T-cell (primary cell): ENCODE measurements around the gene RERE. TPM values are rescaled to one million over a fixed set of nuclear protein-coding genes. Genes with fewer than 3 reads are reported as not detected.

ENCODE experiments used
- ATAC-seq, 4 experiments: fragments of 200-7000 bp in 3 of 4; fragments of 150-1000 bp in 1 of 4; cut with Tn5 transposase; replicated peaks in 1 of 4; 1 replicate in 3 of 4; 2 replicates in 1 of 4; pipeline ENCODE4 v1.10.0; 2021; ENCODE audit warnings: moderate library complexity in 3 of 4, mild to moderate bottlenecking in 2 of 4, moderate number of reproducible peaks in 1 of 4
- CTCF ChIA-PET, 2 donors: fragments of 300-600 bp; sonication (Branson Sonifier 250); formaldehyde crosslinking; loops; one replicate each; lab custom pipeline; 2022; ENCODE audit warnings: antibody characterized with exemption in 2 of 2; lab: Charles Lee
- POLR2A ChIA-PET, 2 donors: fragments of 300-600 bp; sonication (Branson Sonifier 250); formaldehyde crosslinking; loops; one replicate each; lab custom pipeline; 2022; ENCODE audit warnings: antibody characterized with exemption in 2 of 2; lab: Charles Lee
- DNase-seq, 35 experiments: peaks; one replicate each; pipeline versions ENCODE4 v3.0.0 to v3.0.0-alpha.2; 2013 to 2023
- H3K27ac ChIP-seq: one replicate; pipeline ENCODE4 v1.5.1; 2013; ENCODE audit warnings: low read length
- H3K27me3 ChIP-seq, 2 experiments: replicated peaks in 1 of 2; 1 replicate in 1 of 2; 2 replicates in 1 of 2; pipeline versions ENCODE4 v1.6.1 to v1.7.0; 2013; ENCODE audit warnings: low read length in 1 of 2, mixed read lengths in 1 of 2; ENCODE audit not compliant: control insufficient read depth in 2 of 2, insufficient read depth in 2 of 2; ENCODE audit errors: extremely low read depth in 1 of 2
- H3K36me3 ChIP-seq, 2 donors: 1 replicate in 1 of 2; 2 replicates in 1 of 2; pipeline versions ENCODE4 v1.6.1 to v1.7.0; 2013; ENCODE audit warnings: low read length in 1 of 2; ENCODE audit not compliant: control insufficient read depth in 2 of 2, insufficient read depth in 1 of 2; ENCODE audit errors: extremely low read depth in 1 of 2
- H3K4me1 ChIP-seq, 2 experiments: 1 replicate in 1 of 2; 2 replicates in 1 of 2; pipeline versions ENCODE4 v1.6.1 to v1.7.0; 2013; ENCODE audit warnings: low read length in 2 of 2, mixed read lengths in 1 of 2; ENCODE audit not compliant: insufficient read depth in 2 of 2, control insufficient read depth in 1 of 2; ENCODE audit errors: extremely low read depth in 1 of 2
- H3K4me3 ChIP-seq, 2 donors: 1 replicate in 1 of 2; 2 replicates in 1 of 2; pipeline versions ENCODE4 v1.5.1 to v1.7.0; 2013; ENCODE audit warnings: mild to moderate bottlenecking in 2 of 2, low read length in 1 of 2, moderate library complexity in 1 of 2; ENCODE audit not compliant: control insufficient read depth in 1 of 2; ENCODE audit errors: extremely low read depth in 1 of 2
- H3K9me3 ChIP-seq: 2 replicates; pipeline ENCODE4 v1.7.0; 2013
- H3K27ac Mint-ChIP-seq, 2 donors: one replicate each; pipeline ENCODE4 v1.8.0; 2020 to 2021; ENCODE audit warnings: mild to moderate bottlenecking in 2 of 2, mixed read lengths in 2 of 2
- H3K27me3 Mint-ChIP-seq, 2 donors: one replicate each; pipeline ENCODE4 v1.8.0; 2021 to 2022; ENCODE audit warnings: mixed read lengths in 2 of 2
- H3K36me3 Mint-ChIP-seq: one replicate; pipeline ENCODE4 v1.8.0; 2021; ENCODE audit warnings: mixed read lengths
- H3K4me1 Mint-ChIP-seq, 3 donors: one replicate each; pipeline ENCODE4 v1.8.0; 2020 to 2022; ENCODE audit warnings: mixed read lengths in 3 of 3, mild to moderate bottlenecking in 1 of 3
- H3K4me3 Mint-ChIP-seq, 3 donors: one replicate each; pipeline ENCODE4 v1.8.0; 2020 to 2022; ENCODE audit warnings: mild to moderate bottlenecking in 3 of 3, mixed read lengths in 3 of 3, moderate library complexity in 3 of 3
- H3K9me3 Mint-ChIP-seq, 3 donors: one replicate each; pipeline ENCODE4 v1.8.0; 2020 to 2022; ENCODE audit warnings: mixed read lengths in 3 of 3
- WGBS: methylation state at CpG from one replicate; pipeline ENCODE4 v1.1.5; 2013; ENCODE audit warnings: missing lambda C conversion rate; ENCODE audit not compliant: insufficient coverage; 5-methylcytosine and 5-hydroxymethylcytosine counted together
- total RNA-seq, 35 experiments: library from RNA in 6 of 35; stranded (reverse) in 6 of 35; fragments of 120-200 nt in 1 of 35; gene quantifications; one replicate each; pipeline versions ENCODE4 v1.2.1 to v1.2.4 and lab custom pipeline; 2013 to 2026

RERE gene
- total RNA-seq, 5 donors from 2014 or later (not counting 1 experiment from before 2014, with no cell fraction given), result 85.1 to 116 (median 103) TPM

DNA sequence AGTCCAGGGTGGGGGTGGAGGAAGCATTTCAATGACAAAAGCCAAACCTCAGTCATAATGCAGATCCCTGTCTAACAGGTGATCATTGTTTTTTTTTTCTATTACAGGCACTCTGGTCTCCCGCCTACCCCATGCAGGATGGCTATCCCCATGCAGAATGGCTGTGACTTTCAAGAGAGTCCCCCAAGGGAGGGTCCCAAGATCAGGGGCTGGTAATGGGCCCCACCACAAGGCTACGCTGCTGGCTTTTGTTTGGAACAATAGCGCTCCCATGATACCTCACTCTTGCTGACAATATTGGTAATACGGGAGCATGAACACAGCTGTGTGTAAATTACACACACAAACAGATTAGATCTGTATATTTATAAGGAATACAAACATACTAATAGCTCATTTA lies 380.1 kb downstream of the RERE start:
- no peaks in the 10 kb centered on the region for H3K27me3 ChIP-seq
- H3K9me3 ChIP-seq, result no peaks in the 10 kb centered on the region
- peaks cover 14 to 31% (median 24%) of the 10 kb centered on the region in 3 donors for H3K4me1 Mint-ChIP-seq
- no peaks in the 10 kb centered on the region for H3K4me1 ChIP-seq
- H3K36me3 Mint-ChIP-seq, result peaks cover 10% of the 10 kb centered on the region
- H3K9me3 Mint-ChIP-seq, result no peaks in the 10 kb centered on the region
- ChIA-PET CTCF (no interaction called here), POLR2A (no interaction called here)
- H3K4me3 ChIP-seq, result no peak overlapping the region
- H3K4me3 Mint-ChIP-seq, result no peak overlapping the region
- no peak for DNase-seq
- H3K27ac ChIP-seq, result no peak overlapping the region
- H3K36me3 ChIP-seq, result no peaks in the 10 kb centered on the region
- H3K27ac Mint-ChIP-seq, result no peak overlapping the region
- no peak for ATAC-seq
- WGBS, result 100% methylated on average over 1 of the region's 4 CpGs
- H3K27me3 Mint-ChIP-seq, result no peaks in the 10 kb centered on the region

DNA sequence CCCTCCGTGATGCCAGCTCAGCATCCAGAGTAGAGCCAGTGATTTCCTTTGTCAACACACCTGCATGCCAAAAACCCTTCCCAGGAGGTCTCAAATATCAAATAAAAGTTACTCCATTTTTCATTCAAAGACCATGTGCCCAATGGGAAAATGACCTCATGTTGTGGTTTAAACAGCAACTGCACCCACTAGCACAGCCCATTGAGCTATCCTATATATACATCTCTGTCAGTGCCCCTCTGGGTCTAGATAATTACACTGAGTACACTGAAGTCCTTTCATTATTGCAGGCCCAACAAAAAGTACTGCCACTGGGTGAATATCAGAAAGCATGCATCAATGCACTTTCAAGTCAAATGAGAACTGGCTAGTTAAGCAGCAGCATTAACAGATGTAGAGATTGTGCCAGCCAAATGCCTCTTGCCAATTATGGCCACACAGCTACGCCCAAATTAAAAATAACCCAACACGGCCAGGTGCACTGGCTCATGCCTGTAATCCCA lies 381.8 kb downstream of the RERE start:
- Histone ChIP-seq H3K27me3 (no peaks in the 10 kb centered on the region), H3K36me3 (no peaks in the 10 kb centered on the region), H3K4me1 (peaks cover 5 to 14% of the 10 kb centered on the region in 2 experiments), H3K9me3 (no peaks in the 10 kb centered on the region), H3K27ac (no peak overlapping the region), H3K4me3 (no peak overlapping the region)
- H3K36me3 Mint-ChIP-seq, result peaks cover 9% of the 10 kb centered on the region
- peaks cover 28 to 45% (median 35%) of the 10 kb centered on the region in 3 donors for H3K4me1 Mint-ChIP-seq
- CTCF ChIA-PET, result no interaction called here
- no peak for ATAC-seq
- H3K4me3 Mint-ChIP-seq, result no peak overlapping the region
- WGBS, result 100% methylated on average over 3 of the region's 3 CpGs
- POLR2A ChIA-PET, result interaction anchor here in 1 of 2 donors (0.6 kb wide), 1 partner anchor 154 kb away, joined by 5 read pairs; no protein-coding TSS in a partner anchor
- no peak for DNase-seq
- H3K27ac Mint-ChIP-seq, result no peak overlapping the region
- no peaks in the 10 kb centered on the region for H3K27me3 Mint-ChIP-seq
- H3K9me3 Mint-ChIP-seq, result no peaks in the 10 kb centered on the region

DNA sequence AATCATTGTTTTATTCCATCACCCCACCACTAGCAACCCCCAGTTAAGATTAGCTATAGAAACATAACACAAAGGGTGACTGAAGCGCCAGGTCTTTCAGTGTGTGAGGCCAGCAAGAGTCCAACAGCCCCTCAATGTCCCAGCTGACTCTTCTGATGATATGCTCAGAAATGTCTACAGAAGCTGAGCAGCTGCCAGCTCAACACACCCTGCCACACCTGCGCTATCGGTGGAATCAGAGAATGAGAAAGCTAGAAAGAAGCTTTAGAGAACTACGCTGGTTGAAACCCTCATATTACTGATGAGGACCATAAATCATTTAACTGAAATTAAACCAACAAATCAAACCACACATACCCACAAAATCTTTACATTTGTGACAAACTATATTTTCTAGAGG lies 383.3 kb downstream of the RERE start:
- Mint-ChIP-seq H3K36me3 (peaks cover 2% of the 10 kb centered on the region), H3K4me1 (peaks cover 39 to 54% (median 41%) of the 10 kb centered on the region in 3 donors), H3K4me3 (no peak overlapping the region), H3K27me3 (no peaks in the 10 kb centered on the region), H3K27ac (peak overlapping the region in 1 of 2 donors; percentile 15), H3K9me3 (no peaks in the 10 kb centered on the region)
- ATAC-seq (no peak), DNase-seq (no peak)
- Histone ChIP-seq H3K4me1 (peaks cover 7 to 23% of the 10 kb centered on the region in 2 experiments), H3K4me3 (no peak overlapping the region), H3K27me3 (no peaks in the 10 kb centered on the region), H3K36me3 (no peaks in the 10 kb centered on the region), H3K9me3 (no peaks in the 10 kb centered on the region), H3K27ac (no peak overlapping the region)
- ChIA-PET CTCF (interaction anchor here in 1 of 2 donors (1.1 kb wide), 1 partner anchor 25 kb away, joined by 3 read pairs; no protein-coding TSS in a partner anchor), POLR2A (no interaction called here)
- 100% methylated on average over 4 of the region's 4 CpGs for WGBS

DNA sequence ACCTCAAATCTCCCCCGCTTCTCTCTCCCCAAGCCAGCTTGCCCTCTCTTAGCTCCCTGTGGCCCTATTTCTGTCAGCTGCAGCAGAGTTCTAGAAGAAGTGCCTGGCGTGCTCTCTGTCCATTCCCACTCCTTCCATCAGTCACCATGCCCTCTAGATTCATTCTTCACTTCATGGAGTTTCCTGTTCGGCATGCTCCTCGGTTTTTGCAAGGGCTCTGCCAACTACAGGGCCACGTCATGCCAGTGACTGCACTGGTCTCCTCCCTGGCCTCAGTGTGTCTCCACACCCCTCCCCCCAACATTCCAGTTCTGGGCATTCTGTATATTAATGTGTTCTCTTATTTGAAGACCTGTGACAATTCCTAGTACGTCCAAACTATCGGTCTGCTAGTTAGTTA lies 385.7 kb downstream of the RERE start:
- ATAC-seq, result no peak
- no peaks in the 10 kb centered on the region for H3K27me3 ChIP-seq
- peaks cover 55 to 70% (median 59%) of the 10 kb centered on the region in 3 donors for H3K4me1 Mint-ChIP-seq
- 100% methylated on average over 2 of the region's 7 CpGs for WGBS
- no peaks in the 10 kb centered on the region for H3K9me3 ChIP-seq
- CTCF ChIA-PET, result interaction anchor here in 1 of 2 donors (0.6 to 2.5 kb wide), 6 partner anchors 22 to 415 kb away, joined by 3 to 19 read pairs (median 4); no protein-coding TSS in a partner anchor
- peaks cover 26 to 41% of the 10 kb centered on the region in 2 experiments for H3K4me1 ChIP-seq
- POLR2A ChIA-PET, result no interaction called here
- H3K27ac ChIP-seq, result no peak overlapping the region
- peak overlapping the region in 1 of 3 donors; percentile 67 for H3K4me3 Mint-ChIP-seq
- no peak for DNase-seq
- peak overlapping the region; percentile 47 to 69 for H3K27ac Mint-ChIP-seq
- H3K27me3 Mint-ChIP-seq, result no peaks in the 10 kb centered on the region
- no peaks in the 10 kb centered on the region for H3K9me3 Mint-ChIP-seq
- H3K36me3 Mint-ChIP-seq, result peaks cover 2% of the 10 kb centered on the region
- H3K4me3 ChIP-seq, result no peak overlapping the region
- no peaks in the 10 kb centered on the region for H3K36me3 ChIP-seq

DNA sequence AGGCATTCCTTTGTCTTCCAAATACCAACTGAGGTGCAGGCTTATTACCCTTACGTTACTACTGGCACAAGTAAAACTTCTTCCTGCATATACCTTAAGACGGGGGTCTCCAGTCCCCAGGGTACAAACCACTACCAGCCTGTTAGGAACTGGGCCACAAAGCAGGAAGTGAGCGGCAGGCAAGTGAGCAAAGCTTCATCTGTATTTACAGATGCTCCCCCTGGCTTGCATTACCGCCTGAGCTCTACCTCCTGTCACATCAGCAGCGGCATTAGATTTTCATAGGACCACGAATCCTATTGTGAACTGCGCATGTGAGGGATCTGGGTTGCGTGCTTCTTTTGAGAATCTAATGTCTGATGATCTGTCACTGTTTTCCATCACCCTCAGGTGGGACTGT lies 386.4 kb downstream of the RERE start:
- peak; percentile 77 to 82 (median 78) for ATAC-seq
- CTCF ChIA-PET, result interaction anchor here in 1 of 2 donors (0.6 to 2.5 kb wide), 8 partner anchors 11 to 414 kb away, joined by 3 to 19 read pairs (median 4); no protein-coding TSS in a partner anchor
- WGBS, result 31% methylated on average over 5 of the region's 8 CpGs

DNA sequence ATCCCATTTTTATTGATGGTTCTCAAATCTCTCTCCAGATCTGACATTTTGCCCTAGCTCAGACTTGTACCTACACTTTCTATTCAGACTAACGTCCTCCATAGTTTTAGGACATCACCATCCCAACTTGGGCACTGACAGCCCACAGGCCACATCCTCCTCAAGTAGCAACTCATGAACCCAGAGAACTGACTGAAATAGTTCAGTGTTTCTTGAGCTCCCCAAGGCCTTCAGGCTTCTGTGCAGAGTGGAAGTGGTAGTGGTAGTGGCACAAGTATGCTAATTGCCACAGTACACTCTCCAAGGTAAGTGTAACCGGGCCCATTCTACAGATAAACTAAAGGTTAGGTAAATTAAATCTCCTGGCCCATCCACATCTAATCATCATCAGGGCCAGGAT lies 387.0 kb downstream of the RERE start:
- Mint-ChIP-seq H3K9me3 (no peaks in the 10 kb centered on the region), H3K4me3 (peak overlapping the region in 1 of 3 donors; percentile 67), H3K27ac (peak overlapping the region; percentile 83 to 94), H3K36me3 (no peaks in the 10 kb centered on the region), H3K27me3 (no peaks in the 10 kb centered on the region), H3K4me1 (peaks cover 68 to 78% (median 71%) of the 10 kb centered on the region in 3 donors)
- Histone ChIP-seq H3K4me1 (peaks cover 30 to 52% of the 10 kb centered on the region in 2 experiments), H3K9me3 (no peaks in the 10 kb centered on the region), H3K27ac (peak overlapping the region; percentile 32), H3K4me3 (no peak overlapping the region), H3K27me3 (no peaks in the 10 kb centered on the region), H3K36me3 (no peaks in the 10 kb centered on the region)
- no CpG with 5 or more reads among the region's 2 CpGs for WGBS
- ChIA-PET CTCF (interaction anchor here (0.5 to 2.5 kb wide), 5 partner anchors 22 to 414 kb away, joined by 3 to 19 read pairs (median 4); no protein-coding TSS in a partner anchor), POLR2A (no interaction called here)
- DNase-seq (peak in 4 of 35 experiments; percentile 8 to 24 (median 19)), ATAC-seq (peak; percentile 40 to 70 (median 56))

More for the DNA sequence above, 386.4 kb downstream of the RERE start:
- Mint-ChIP-seq H3K36me3 (no peaks in the 10 kb centered on the region), H3K27me3 (no peaks in the 10 kb centered on the region), H3K27ac (peak overlapping the region; percentile 83 to 94), H3K9me3 (no peaks in the 10 kb centered on the region), H3K4me1 (peaks cover 62 to 77% (median 66%) of the 10 kb centered on the region in 3 donors), H3K4me3 (peak overlapping the region in 2 of 3 donors; percentile 37 to 67)
- H3K27ac ChIP-seq, result peak overlapping the region; percentile 32
- H3K9me3 ChIP-seq, result no peaks in the 10 kb centered on the region
- H3K27me3 ChIP-seq, result no peaks in the 10 kb centered on the region
- peak overlapping the region in 1 of 2 donors; percentile 4 for H3K4me3 ChIP-seq
- DNase-seq, result peak in 31 of 35 experiments; percentile 12 to 65 (median 40)
- H3K4me1 ChIP-seq, result peaks cover 30 to 49% of the 10 kb centered on the region in 2 experiments
- H3K36me3 ChIP-seq, result no peaks in the 10 kb centered on the region
- POLR2A ChIA-PET, result no interaction called here
